DOHH2 (cell line): ENCODE data around the gene ARHGEF4.
A peak's percentile ranks its signal among the peaks of the same experiment; 100 is the strongest.

Experiments used
- CTCF ChIP-seq: fragments of 200-600 bp; sonication (generic); IDR thresholded peaks from one replicate; pipeline ENCODE4 v1.5.1; 2014; ENCODE audit warnings: antibody characterized with exemption, mild to moderate bottlenecking, low read depth, low read length; ENCODE audit not compliant: poor library complexity, severe bottlenecking
- EZH2phosphoT487 ChIP-seq: fragments of 200-600 bp; sonication (generic); IDR thresholded peaks from 2 replicates; pipeline ENCODE4 v1.6.1; 2017; ENCODE audit warnings: borderline replicate concordance, mild to moderate bottlenecking, antibody characterized with exemption, low read length, moderate library complexity, mixed read lengths

DNA sequence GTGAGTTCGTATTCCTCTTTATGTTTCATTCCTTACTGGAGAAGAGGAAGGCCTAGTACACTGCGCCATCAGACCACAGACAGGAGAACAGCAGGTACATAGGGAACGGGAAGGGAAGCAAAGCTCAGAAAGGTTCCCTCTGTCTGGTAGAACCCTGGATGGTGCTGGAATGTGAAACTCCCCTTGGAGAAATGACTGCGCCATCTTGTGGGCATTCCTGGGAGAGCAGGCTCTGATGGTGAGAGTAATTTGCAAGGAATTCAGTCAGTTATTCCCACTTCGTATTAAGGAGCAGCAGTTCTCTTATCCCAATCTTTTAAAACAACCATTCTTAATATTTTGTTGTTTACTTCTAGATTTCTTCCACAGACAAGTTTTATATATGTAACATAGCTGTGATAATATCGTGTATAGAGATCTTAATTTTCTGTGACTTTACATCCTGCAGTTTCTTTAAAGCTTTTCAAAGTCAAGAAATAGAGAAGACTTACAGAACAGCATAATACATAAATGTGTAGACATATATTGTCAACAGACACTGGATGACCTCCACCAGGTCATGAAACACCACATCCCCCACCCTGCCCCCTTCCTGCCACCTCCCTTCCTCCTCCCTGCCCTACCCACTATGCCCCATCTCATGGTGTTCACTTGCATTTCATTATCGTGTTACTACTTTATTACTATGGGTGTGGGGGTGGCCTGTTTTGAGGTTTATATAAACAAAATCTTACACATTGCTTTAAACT, 83.9 kb downstream of the ARHGEF4 start:
- peak; percentile 92 for TF ChIP-seq CTCF
- no peak for TF ChIP-seq EZH2phosphoT487
